Motor neuron (in vitro differentiated cells): ENCODE data around the gene FBXW5. TPM values are rescaled to one million over a fixed set of nuclear protein-coding genes. Genes with fewer than 3 reads are reported as not detected.

Experiments used
- ATAC-seq, 8 experiments: fragments of 200-7000 bp; cut with Tn5 transposase; replicated peaks in 6 of 8; 2 replicates each; pipeline ENCODE4 v1.8.0; 2021; ENCODE audit warnings: mild to moderate bottlenecking in 8 of 8, moderate library complexity in 8 of 8
- H3K27ac ChIP-seq, 2 donors: fragments of 250-450 bp; sonication (Bioruptor Pico); 2 replicates each; pipeline ENCODE4 v1.9.0; 2021; ENCODE audit warnings: antibody characterized with exemption in 2 of 2, mild to moderate bottlenecking in 2 of 2, moderate library complexity in 1 of 2
- H3K4me1 ChIP-seq, 2 donors: fragments of 250-450 bp; sonication (Bioruptor Pico); replicated peaks in 1 of 2; 2 replicates each; pipeline ENCODE4 v1.6.1; 2021; ENCODE audit warnings: antibody characterized with exemption in 2 of 2, mild to moderate bottlenecking in 2 of 2, moderate library complexity in 1 of 2
- H3K4me3 ChIP-seq, 5 donors: fragments of 250-450 bp; sonication (Bioruptor Pico); 2 replicates each; pipeline ENCODE4 v1.9.0; 2021; ENCODE audit warnings: antibody characterized with exemption in 5 of 5, mild to moderate bottlenecking in 5 of 5, moderate library complexity in 4 of 5
- WGBS, 10 experiments: fragments of 450-650 bp; shearing (Covaris generic); methylation state at CpG; one replicate each; pipeline ENCODE4 v1.0.0; 2022; 5-methylcytosine and 5-hydroxymethylcytosine counted together
- in situ Hi-C, 9 experiments: fragments of 400-800 bp; cut with MboI; loops; one replicate each; pipeline ENCODE4 v1.15.0; 2021; ENCODE audit warnings: low sequenced_read_pairs in 9 of 9, low pct_unique_long_range_greater_than_20kb in 2 of 9; ENCODE audit not compliant: unreplicated experiment in 9 of 9
- total RNA-seq, 8 experiments: library from RNA; unstranded; fragments of 300-600 nt; gene quantifications; 2 replicates each; pipeline versions ENCODE4 v1.2.3 to v1.2.4, GENCODE V29; 2022

Gene FBXW5
- total RNA-seq, 8 experiments from 2014 or later, result 34.1 to 115 (median 45.3) TPM

- Histone ChIP-seq H3K27ac (no peak within 1 kb of the TSS), H3K4me3 (no peak within 1 kb of the TSS), H3K4me1 (peaks cover 7 to 10% of the 10 kb centered on the region in 2 donors)
- in situ Hi-C loops, result no loop called here
- ATAC-seq, result peak in 1 of 8 experiments; percentile 2
- 45 to 91% (median 72%) methylated on average over 2 to 8 of the region's 18 CpGs; no CpG with 5 or more reads in 3 of the 10 experiments for WGBS, 10 experiments
Measured at GRCh38 chr9:136982232-136983051, 37.9 kb upstream of the FBXW5 start, which contains the start of gene LCNL1. LCNL1 (plus strand) TSS chr9:136982993; CDS start chr9:136983587, 594 bp downstream.

- in situ Hi-C loops, result no loop called here
- 80 to 100% (median 100%) methylated on average over 1 of the region's 17 CpGs; no CpG with 5 or more reads in 7 of the 10 experiments for WGBS, 10 experiments
- H3K4me3 ChIP-seq, result no peak overlapping the region
- H3K4me1 ChIP-seq, result peaks cover 10% of the 10 kb centered on the region in 2 donors
- ATAC-seq, result peak in 1 of 8 experiments; percentile 1
- H3K27ac ChIP-seq, result no peak overlapping the region
Measured at GRCh38 chr9:136981588-136982231, 37.2 kb upstream of the FBXW5 start.

- ATAC-seq, result no peak
- H3K4me1 ChIP-seq, result peaks cover 10% of the 10 kb centered on the region in 2 donors
- in situ Hi-C loops, result no loop called here
- no peak overlapping the region for H3K4me3 ChIP-seq
- no peak overlapping the region for H3K27ac ChIP-seq
- WGBS, 10 experiments, result 80 to 100% methylated on average over 1 to 3 of the region's 16 CpGs; no CpG with 5 or more reads in 8 of the 10 experiments
Measured at GRCh38 chr9:136980669-136981478, 36.3 kb upstream of the FBXW5 start.

GRCh38 chr9:136979769-136980587 is 35.4 kb upstream of the FBXW5 start:
- in situ Hi-C loops, result no loop called here
- 73 to 80% (median 79%) methylated on average over 1 to 9 of the region's 26 CpGs; no CpG with 5 or more reads in 7 of the 10 experiments for WGBS, 10 experiments
- H3K4me3 ChIP-seq, result no peak overlapping the region
- ATAC-seq, result no peak
- H3K27ac ChIP-seq, result no peak overlapping the region
- H3K4me1 ChIP-seq, result peaks cover 3 to 10% of the 10 kb centered on the region in 2 donors

GRCh38 chr9:136978865-136979544 is 34.5 kb upstream of the FBXW5 start:
- H3K4me3 ChIP-seq, result peak overlapping the region in 3 of 5 donors; percentile 12 to 33 (median 28)
- ATAC-seq, result peak in 3 of 8 experiments; percentile 0 to 4 (median 1)
- H3K4me1 ChIP-seq, result peaks cover 3 to 10% of the 10 kb centered on the region in 2 donors
- in situ Hi-C loops, result no loop called here
- no peak overlapping the region for H3K27ac ChIP-seq
- no CpG with 5 or more reads among the region's 41 CpGs for WGBS, 10 experiments

- Histone ChIP-seq H3K27ac (peak overlapping the region in 1 of 2 donors; percentile 37), H3K4me3 (peak overlapping the region; percentile 29 to 46 (median 37)), H3K4me1 (peaks cover 3 to 10% of the 10 kb centered on the region in 2 donors)
- WGBS, 10 experiments, result no CpG with 5 or more reads among the region's 78 CpGs
- ATAC-seq, result peak; percentile 0 to 82 (median 78)
- in situ Hi-C loops, result no loop called here
Measured at GRCh38 chr9:136978073-136978864, 33.7 kb upstream of the FBXW5 start.

- in situ Hi-C loops, result no loop called here
Measured at GRCh38 chr9:136977649-136978072, 33.1 kb upstream of the FBXW5 start.

GRCh38 chr9:136977223-136977622 is 32.7 kb upstream of the FBXW5 start, which contains the start of gene PTGDS:
PTGDS (plus strand) TSS chr9:136977504; CDS start chr9:136977579, 75 bp downstream.
- H3K4me1 ChIP-seq, result peaks cover 3 to 10% of the 10 kb centered on the region in 2 donors
- WGBS, 10 experiments, result 50 to 67% (median 54%) methylated on average over 2 to 6 of the region's 10 CpGs; no CpG with 5 or more reads in 7 of the 10 experiments
- peak within 1 kb of the TSS in 1 of 2 donors; percentile 37 for H3K27ac ChIP-seq
- ATAC-seq, result peak in 5 of 8 experiments; percentile 17 to 48 (median 31)
- in situ Hi-C loops, result no loop called here
- H3K4me3 ChIP-seq, result peak within 1 kb of the TSS; percentile 29 to 46 (median 37)

More at GRCh38 chr9:136977649-136978072, 33.1 kb upstream of the FBXW5 start:
- Histone ChIP-seq H3K4me1 (peaks cover 3 to 10% of the 10 kb centered on the region in 2 donors), H3K27ac (peak overlapping the region in 1 of 2 donors; percentile 37), H3K4me3 (peak overlapping the region; percentile 29 to 46 (median 37))
- WGBS, 10 experiments, result 19 to 100% (median 80%) methylated on average over 1 to 17 of the region's 33 CpGs; no CpG with 5 or more reads in 7 of the 10 experiments
- peak in 6 of 8 experiments; percentile 20 to 52 (median 44) for ATAC-seq

- Histone ChIP-seq H3K4me3 (no peak overlapping the region), H3K4me1 (peaks cover 3 to 10% of the 10 kb centered on the region in 2 donors), H3K27ac (no peak overlapping the region)
- in situ Hi-C loops, result no loop called here
- WGBS, 10 experiments, result 25 to 72% methylated on average over 3 to 5 of the region's 14 CpGs; no CpG with 5 or more reads in 8 of the 10 experiments
- peak in 3 of 8 experiments; percentile 1 to 33 (median 14) for ATAC-seq
Measured at GRCh38 chr9:136975644-136976043, 31.1 kb upstream of the FBXW5 start.

- WGBS, 10 experiments, result 0 to 86% (median 20%) methylated on average over 1 to 11 of the region's 15 CpGs; no CpG with 5 or more reads in 5 of the 10 experiments
- Histone ChIP-seq H3K27ac (no peak overlapping the region), H3K4me1 (peaks cover 3 to 10% of the 10 kb centered on the region in 2 donors), H3K4me3 (no peak overlapping the region)
- in situ Hi-C loops, result no loop called here
- peak in 3 of 8 experiments; percentile 11 to 64 (median 43) for ATAC-seq
Measured at GRCh38 chr9:136974817-136975535, 30.4 kb upstream of the FBXW5 start.
